HG03280 (cell line): ENCODE measurements around the gene TPH2.

Experiments used
- ATAC-seq: cut with Tn5 transposase; IDR thresholded peaks from one replicate; pipeline ENCODE4 v1.9.1; 2021; ENCODE audit warnings: mild to moderate bottlenecking, moderate library complexity; ENCODE audit not compliant: unreplicated experiment

TPH2 gene

GRCh38 chr12:72030277-72030676, 91.6 kb downstream of the TPH2 start:
- ATAC-seq = no peak

DNA sequence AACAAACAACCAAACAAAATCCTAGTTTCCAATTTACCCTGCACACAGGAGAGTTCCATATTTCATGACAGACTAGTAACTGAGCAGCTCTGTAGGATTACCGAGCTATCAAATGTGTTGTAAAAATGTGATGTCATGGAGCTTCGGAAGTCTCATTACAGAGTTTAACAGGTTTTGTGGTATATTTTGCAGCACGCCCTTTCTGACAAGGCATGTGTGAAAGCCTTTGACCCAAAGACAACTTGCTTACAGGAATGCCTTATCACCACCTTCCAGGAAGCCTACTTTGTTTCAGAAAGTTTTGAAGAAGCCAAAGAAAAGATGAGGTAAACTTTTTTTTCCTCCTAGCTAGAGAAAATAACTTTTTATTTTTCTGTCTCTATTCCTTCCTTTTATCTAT, 92.4 kb downstream of the TPH2 start:
- ATAC-seq = no peak

DNA sequence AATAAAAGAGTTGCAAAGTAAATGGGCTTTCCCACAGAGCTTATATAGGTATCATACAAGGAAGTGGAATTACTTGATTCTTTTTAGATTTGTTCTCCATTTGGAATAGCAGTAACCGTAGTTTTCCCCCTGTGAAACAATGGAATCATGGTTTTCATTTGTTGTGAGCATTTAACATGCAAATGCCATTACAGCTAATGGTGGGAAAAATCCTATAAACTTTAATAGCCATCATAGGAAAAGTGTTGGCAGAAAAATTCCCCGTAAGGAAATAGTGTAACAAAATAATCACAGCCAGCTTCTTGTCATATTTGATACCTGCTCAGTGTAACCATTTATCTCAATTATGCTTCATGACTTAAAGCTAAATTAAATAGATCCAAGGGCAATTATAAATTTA, 95.3 kb downstream of the TPH2 start:
- ATAC-seq = no peak

DNA sequence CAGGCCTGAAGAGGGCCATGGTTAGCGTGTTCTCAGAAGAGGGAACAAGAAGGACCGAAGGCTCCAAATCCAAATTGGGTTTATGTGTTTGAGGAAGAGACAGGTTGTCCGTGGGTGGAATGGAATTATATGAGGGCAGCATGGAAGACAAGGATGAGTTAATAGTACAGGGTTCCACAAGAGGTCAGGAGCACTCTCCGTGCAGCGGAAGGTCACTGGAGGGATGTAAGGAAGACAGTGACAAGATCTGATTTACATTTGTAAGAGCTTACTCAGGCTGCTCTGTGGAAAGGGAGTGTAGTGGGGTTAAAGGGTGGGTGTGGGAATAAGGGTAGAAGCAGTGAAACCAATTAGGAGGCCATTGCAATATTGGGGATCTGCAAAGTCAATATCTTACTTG, 97.0 kb downstream of the TPH2 start:
- ATAC-seq = no peak

DNA sequence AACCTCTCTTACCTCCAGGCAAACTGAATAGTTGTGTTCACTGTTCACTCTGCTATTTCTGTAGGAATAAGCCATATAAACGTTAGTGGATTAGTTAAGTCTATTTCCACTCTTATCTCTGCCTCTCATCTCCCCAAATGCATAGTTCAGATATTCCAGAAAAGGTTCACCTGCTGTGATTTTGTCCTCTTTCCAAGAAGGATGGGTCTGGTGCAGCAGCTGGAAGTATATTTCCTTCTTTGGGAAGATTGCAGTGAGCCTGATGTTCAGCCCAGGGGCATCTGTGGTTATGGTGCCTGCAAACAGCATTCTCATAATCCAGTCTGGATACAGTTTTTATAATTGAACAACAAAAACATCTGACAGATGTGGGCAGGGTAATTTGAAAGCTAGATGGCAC, 97.7 kb downstream of the TPH2 start:
- ATAC-seq = no peak

DNA sequence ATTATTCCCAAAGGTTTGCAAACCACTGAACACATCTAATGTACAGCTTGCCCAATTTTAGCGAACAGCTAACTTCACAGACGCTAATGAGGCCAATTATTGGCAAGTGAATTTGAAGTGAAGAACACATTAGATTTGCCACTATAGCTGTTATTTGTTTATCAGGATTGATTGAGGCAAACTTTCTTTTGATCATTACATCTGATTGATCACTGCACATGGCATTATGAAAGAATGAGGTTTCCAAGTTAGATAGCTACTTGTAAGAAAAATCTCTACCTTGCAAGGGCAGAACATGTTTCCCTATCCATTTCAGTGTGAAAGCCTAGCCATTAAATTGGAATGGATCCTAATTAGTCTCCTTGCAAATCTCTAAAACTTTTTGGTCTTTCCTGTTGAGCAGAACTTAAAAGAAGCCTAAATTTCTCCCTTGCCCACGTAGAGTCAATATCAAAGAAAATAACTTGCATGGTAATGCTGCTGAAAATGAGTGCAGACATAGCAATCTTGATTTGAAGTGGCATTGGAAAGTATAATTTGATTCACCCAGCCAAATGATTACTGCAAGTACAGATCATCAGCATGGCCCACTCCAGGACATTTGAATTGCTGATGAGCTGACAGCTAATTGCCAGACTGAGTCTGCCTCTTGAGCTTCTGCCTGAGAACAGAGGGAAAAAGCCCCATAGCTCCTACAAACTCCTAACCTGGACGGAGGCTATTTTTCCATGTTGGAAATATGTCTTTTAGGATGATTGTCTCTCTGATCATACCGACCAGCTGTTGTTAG, 98.6 kb downstream of the TPH2 start:
- ATAC-seq = no peak

DNA sequence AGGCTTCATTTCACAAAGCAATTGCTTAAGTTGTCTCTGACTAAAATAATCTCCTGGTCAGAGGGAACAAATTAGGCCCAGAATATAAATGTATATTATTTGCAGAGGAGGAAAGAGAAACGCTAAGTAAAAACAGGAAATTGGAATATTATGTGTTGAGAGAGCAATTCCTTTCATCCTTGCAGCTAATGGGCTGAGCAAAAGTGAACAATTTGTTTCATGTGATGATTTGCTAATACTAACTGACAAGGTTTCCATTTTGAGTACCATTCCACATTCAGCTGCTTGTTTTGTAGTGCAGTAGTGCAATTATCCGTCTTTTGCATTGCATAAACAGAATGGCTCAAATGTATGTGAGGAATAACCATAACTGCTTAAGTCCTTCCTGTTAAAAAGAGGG, 103.2 kb downstream of the TPH2 start:
- no peak for ATAC-seq

- no peak for ATAC-seq
Measured at GRCh38 chr12:72053604-72054003, 115.0 kb downstream of the TPH2 start.

- ATAC-seq = no peak
Measured at GRCh38 chr12:72054511-72054910, 115.9 kb downstream of the TPH2 start.

GRCh38 chr12:72057330-72057914, 118.8 kb downstream of the TPH2 start:
- no peak for ATAC-seq

DNA sequence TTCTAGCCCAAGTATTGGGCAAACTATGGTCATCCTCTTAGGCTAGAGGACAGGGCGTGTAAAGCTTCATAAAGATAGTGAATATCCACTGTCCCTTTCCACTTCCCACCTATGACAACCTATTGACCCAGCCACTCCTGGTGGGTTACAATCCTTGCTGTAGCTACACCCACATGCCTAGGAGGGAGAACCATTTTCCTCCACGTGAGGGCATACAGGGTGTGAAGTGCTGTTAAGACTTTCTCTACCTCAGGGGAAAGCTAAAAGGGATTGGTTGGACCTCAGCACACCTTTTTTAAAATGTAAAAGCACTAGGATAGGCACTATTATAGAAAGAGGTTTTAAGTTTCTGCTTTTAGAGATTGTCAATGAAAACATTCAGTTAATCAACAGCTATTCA, 124.4 kb downstream of the TPH2 start:
- ATAC-seq = no peak

GRCh38 chr12:72071030-72071429, 132.4 kb downstream of the TPH2 start:
- ATAC-seq = no peak

DNA sequence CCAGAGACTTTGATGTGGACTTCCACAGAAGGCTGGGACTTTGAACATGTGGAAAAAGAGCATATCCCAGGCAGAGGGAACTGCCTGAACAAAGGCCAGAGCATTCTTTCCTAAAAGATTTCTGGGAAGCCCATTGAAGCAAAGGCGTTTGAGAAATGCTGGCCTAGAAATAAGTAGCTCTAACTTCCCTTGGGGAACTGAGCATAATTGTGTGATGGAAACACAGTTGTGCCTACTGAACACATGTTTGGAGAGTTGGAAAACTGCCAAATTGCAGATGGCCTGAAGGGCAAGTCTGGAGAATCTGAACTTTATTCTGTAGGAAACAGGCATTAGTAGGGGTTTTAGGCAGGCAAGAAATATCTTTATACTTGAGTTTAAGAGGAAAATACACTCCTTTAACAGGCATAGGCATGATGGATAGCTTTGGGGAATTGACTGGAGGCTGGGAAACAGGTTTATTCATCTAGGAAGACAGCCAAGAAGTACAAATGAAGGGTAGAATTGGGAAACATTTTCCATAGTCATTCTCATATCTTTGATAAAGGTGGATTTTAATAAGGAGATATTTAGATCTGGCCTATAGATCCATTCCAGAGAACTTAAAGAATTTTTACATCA, 134.1 kb downstream of the TPH2 start:
- no peak for ATAC-seq

- no peak for ATAC-seq
Measured at GRCh38 chr12:72074065-72074464, 135.4 kb downstream of the TPH2 start.

- no peak for ATAC-seq
Measured at GRCh38 chr12:72074956-72075355, 136.3 kb downstream of the TPH2 start.

DNA sequence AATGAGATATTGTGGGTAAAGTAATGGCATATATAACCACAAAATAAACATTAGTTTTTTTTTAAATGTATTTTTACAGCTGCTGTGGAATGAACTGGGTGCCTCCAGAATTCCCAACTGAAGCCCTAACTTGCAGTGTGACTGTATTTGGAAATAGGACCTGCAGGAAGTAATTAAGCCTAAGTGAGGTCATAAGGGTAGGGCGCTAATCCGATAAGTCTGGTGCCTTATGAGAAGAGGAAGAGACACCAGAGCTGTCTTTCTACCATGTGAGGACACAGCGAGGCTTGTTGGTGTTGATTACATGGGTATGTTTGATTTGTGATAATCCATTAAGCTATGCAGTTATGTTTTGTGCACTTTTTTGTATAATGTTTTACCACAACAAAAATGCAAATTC, 136.8 kb downstream of the TPH2 start:
- no peak for ATAC-seq

- no peak for ATAC-seq
Measured at GRCh38 chr12:72075891-72076557, 137.4 kb downstream of the TPH2 start.

DNA sequence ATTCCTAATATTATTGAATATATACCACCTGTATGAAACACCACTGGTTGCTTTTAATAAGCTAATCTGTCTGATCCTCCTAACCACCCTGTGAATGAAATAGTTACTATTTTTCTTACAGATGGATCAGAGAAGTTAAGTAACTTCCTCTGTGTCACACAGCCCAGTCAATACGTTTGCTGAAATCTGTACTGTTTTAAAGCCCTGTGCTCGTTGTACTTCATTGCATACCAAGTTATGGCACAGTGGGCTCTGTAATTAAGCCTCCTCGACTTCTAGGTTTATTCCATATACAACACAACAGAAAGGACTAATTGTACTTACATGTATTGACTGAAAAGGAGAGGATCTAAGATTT, 137.9 kb downstream of the TPH2 start:
- ATAC-seq = no peak

- no peak for ATAC-seq
Measured at GRCh38 chr12:72077111-72077820, 138.6 kb downstream of the TPH2 start.

GRCh38 chr12:72081777-72082176, 143.1 kb downstream of the TPH2 start:
- no peak for ATAC-seq
